Breast epithelium (tissue), 3 donors: ENCODE data around the gene PRICKLE4.

ENCODE experiments used
- POLR2AphosphoS5 ChIP-seq, 3 donors: sonication (generic); formaldehyde crosslinking; IDR thresholded peaks; one replicate each; pipeline ENCODE4 v1.6.1; 2017; ENCODE audit warnings: antibody characterized with exemption in 3 of 3
- TF ChIP-seq, protein P1 (sequence below), 3 donors: fragments of 450-650 bp; IDR thresholded peaks; one replicate each; pipeline ENCODE4 v1.5.1; 2016 to 2017; ENCODE audit warnings: antibody characterized with exemption in 3 of 3, mild to moderate bottlenecking in 3 of 3, moderate library complexity in 3 of 3

DNA sequence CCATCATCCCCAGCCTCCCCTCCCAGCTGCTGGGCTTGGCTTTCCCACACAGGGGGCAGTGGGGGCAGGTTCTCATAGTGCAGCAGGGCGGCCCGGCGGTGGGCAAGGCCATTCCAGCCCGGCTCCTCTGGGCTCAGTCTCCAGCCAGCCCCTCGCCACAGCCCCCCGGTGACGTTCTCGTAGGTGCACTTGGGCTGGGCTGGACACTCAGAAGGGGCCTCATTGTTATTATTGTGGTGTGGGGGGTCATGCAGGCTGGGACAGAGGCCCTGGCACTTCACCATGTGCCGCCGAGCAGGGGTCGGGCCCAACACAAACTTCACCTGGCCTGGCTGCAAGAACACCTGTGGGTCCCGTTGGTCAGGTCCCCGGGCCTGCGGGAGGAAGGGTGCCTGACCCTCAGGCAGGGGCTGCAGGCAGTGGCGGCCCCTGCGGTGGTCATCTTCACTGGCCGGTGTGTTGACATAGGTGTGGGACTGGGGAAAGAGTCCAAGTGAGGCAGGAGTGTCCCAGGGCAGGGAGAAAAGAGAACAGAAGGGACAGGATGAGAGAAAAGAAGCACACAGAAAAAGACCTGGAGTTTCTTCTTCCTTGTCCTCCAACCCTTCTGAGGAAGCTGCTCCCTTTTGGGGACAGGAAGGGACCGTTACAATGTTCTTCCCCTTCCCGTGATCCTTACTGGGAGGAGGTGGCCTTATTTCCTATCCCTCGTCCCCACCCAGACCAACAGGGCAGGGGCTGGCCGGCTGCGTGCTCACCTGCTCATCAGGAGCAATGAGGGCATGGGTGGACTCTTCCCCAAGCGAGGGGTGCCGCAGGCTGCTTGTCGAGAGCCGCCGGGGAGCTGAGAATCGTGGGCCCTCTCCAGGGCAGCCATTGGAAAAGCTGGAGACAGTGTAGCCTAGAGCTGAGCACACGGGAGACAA, 9.3 kb upstream of the PRICKLE4 start:
- TF ChIP-seq, protein P1, sequence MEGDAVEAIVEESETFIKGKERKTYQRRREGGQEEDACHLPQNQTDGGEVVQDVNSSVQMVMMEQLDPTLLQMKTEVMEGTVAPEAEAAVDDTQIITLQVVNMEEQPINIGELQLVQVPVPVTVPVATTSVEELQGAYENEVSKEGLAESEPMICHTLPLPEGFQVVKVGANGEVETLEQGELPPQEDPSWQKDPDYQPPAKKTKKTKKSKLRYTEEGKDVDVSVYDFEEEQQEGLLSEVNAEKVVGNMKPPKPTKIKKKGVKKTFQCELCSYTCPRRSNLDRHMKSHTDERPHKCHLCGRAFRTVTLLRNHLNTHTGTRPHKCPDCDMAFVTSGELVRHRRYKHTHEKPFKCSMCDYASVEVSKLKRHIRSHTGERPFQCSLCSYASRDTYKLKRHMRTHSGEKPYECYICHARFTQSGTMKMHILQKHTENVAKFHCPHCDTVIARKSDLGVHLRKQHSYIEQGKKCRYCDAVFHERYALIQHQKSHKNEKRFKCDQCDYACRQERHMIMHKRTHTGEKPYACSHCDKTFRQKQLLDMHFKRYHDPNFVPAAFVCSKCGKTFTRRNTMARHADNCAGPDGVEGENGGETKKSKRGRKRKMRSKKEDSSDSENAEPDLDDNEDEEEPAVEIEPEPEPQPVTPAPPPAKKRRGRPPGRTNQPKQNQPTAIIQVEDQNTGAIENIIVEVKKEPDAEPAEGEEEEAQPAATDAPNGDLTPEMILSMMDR (IDR thresholded peaks at IDR 0.05): no peak
- TF ChIP-seq POLR2AphosphoS5 (IDR thresholded peaks at IDR 0.05): no peak
